Activated B cell treated with CpG ODN at 0.5 μM for 24 hours (primary cell): ENCODE results near the gene PTPN14. TPM values are rescaled to one million over a fixed set of nuclear protein-coding genes. Genes with fewer than 3 reads are reported as not detected.

Experiments
- ATAC-seq: fragments of 200-7000 bp; cut with Tn5 transposase; one replicate; pipeline ENCODE4 v1.10.0; 2021; ENCODE audit warnings: low read depth, mild to moderate bottlenecking, moderate library complexity
- CTCF ChIA-PET: fragments of 350-600 bp; sonication (Branson Sonifier 250); formaldehyde crosslinking; loops from one replicate; lab custom pipeline; 2021; ENCODE audit warnings: antibody characterized with exemption; lab: Charles Lee
- POLR2A ChIA-PET: fragments of 350-600 bp; sonication (Branson Sonifier 250); formaldehyde crosslinking; loops from one replicate; lab custom pipeline; 2021; ENCODE audit warnings: antibody characterized with exemption; lab: Charles Lee
- DNase-seq: peaks from one replicate; pipeline ENCODE4 v3.0.0; 2022
- H3K27ac Mint-ChIP-seq: one replicate; pipeline ENCODE4 v1.8.0; 2020; ENCODE audit warnings: mixed read lengths
- H3K27me3 Mint-ChIP-seq: one replicate; pipeline ENCODE4 v1.8.0; 2021; ENCODE audit warnings: mixed read lengths
- H3K36me3 Mint-ChIP-seq: one replicate; pipeline ENCODE4 v1.8.0; 2021; ENCODE audit warnings: low read depth, mixed read lengths
- H3K4me1 Mint-ChIP-seq: one replicate; pipeline ENCODE4 v1.8.0; 2021; ENCODE audit warnings: mixed read lengths
- H3K4me3 Mint-ChIP-seq: one replicate; pipeline ENCODE4 v1.8.0; 2020; ENCODE audit warnings: mild to moderate bottlenecking, mixed read lengths
- H3K9me3 Mint-ChIP-seq: one replicate; pipeline ENCODE4 v1.8.0; 2020; ENCODE audit warnings: mixed read lengths
- CTCF ChIP-seq: fragments of 200-600 bp; IDR thresholded peaks from one replicate; pipeline ENCODE4 v1.8.0; 2022; ENCODE audit warnings: antibody characterized with exemption, mild to moderate bottlenecking
- intact Hi-C: fragments of 100-400 bp; cut with micrococcal nuclease; formaldehyde crosslinking; loops from one replicate; pipeline ENCODE4 v1.15.1; 2024
- total RNA-seq: library from RNA; stranded (reverse); gene quantifications from 2 replicates; pipeline ENCODE4 v1.2.3, GENCODE V29; 2022

The PTPN14 gene
- total RNA-seq, 1 donor from 2014 or later: not detected

GRCh38 chr1:214514819-214515383, 36.5 kb downstream of the PTPN14 start:
- intact Hi-C loops: no loop called here

GRCh38 chr1:214514032-214514818, 37.2 kb downstream of the PTPN14 start:
- no peak for ATAC-seq

More at GRCh38 chr1:214514819-214515383, 36.5 kb downstream of the PTPN14 start:
- DNase-seq (no peak), ATAC-seq (no peak)
- Mint-ChIP-seq H3K4me3 (no peak overlapping the region), H3K27ac (no peak overlapping the region), H3K27me3 (peaks cover 15% of the 10 kb centered on the region), H3K36me3 (no peaks in the 10 kb centered on the region), H3K9me3 (peaks cover 2% of the 10 kb centered on the region), H3K4me1 (no peaks in the 10 kb centered on the region)
- no peak for TF ChIP-seq CTCF
- ChIA-PET POLR2A (no interaction called here), CTCF (no interaction called here)

GRCh38 chr1:214513394-214513793, 38.0 kb downstream of the PTPN14 start:
- Mint-ChIP-seq H3K27me3 (peaks cover 14% of the 10 kb centered on the region), H3K36me3 (no peaks in the 10 kb centered on the region), H3K9me3 (peaks cover 3% of the 10 kb centered on the region), H3K4me3 (no peak overlapping the region), H3K27ac (no peak overlapping the region), H3K4me1 (no peaks in the 10 kb centered on the region)
- intact Hi-C loops: no loop called here
- ChIA-PET POLR2A (no interaction called here), CTCF (no interaction called here)
- DNase-seq (no peak), ATAC-seq (no peak)
- no peak for TF ChIP-seq CTCF

More at GRCh38 chr1:214514032-214514818, 37.2 kb downstream of the PTPN14 start:
- ChIA-PET POLR2A (no interaction called here), CTCF (no interaction called here)
- no peak for TF ChIP-seq CTCF
- Mint-ChIP-seq H3K4me1 (no peaks in the 10 kb centered on the region), H3K9me3 (peaks cover 3% of the 10 kb centered on the region), H3K27me3 (peaks cover 15% of the 10 kb centered on the region), H3K4me3 (no peak overlapping the region), H3K27ac (no peak overlapping the region), H3K36me3 (no peaks in the 10 kb centered on the region)
- DNase-seq: no peak
- intact Hi-C loops: no loop called here

GRCh38 chr1:214511639-214511998, 39.8 kb downstream of the PTPN14 start:
- CTCF ChIA-PET: no interaction called here
- Mint-ChIP-seq H3K9me3 (peaks cover 3% of the 10 kb centered on the region), H3K27me3 (peaks cover 6% of the 10 kb centered on the region), H3K4me3 (no peak overlapping the region), H3K4me1 (no peaks in the 10 kb centered on the region), H3K27ac (no peak overlapping the region), H3K36me3 (no peaks in the 10 kb centered on the region)
- DNase-seq (no peak), ATAC-seq (no peak)
- intact Hi-C loops: no loop called here
- no peak for TF ChIP-seq CTCF
- POLR2A ChIA-PET: no interaction called here

- DNase-seq: no peak
- intact Hi-C loops: no loop called here
- ChIA-PET CTCF (no interaction called here), POLR2A (no interaction called here)
- Mint-ChIP-seq H3K27ac (no peak overlapping the region), H3K27me3 (peaks cover 6% of the 10 kb centered on the region), H3K4me1 (no peaks in the 10 kb centered on the region), H3K36me3 (no peaks in the 10 kb centered on the region), H3K9me3 (peaks cover 3% of the 10 kb centered on the region), H3K4me3 (no peak overlapping the region)
- TF ChIP-seq CTCF: no peak
- no peak for ATAC-seq
Measured at GRCh38 chr1:214510914-214511638, 40.3 kb downstream of the PTPN14 start.
